ENCODE data around the gene HAUS1.
"Not testable (repeated sequence)": the region's sequence is repeated elsewhere in the genome, so short reads cannot be mapped to it uniquely, and the experiment has no call there.

The HAUS1 gene

DNA sequence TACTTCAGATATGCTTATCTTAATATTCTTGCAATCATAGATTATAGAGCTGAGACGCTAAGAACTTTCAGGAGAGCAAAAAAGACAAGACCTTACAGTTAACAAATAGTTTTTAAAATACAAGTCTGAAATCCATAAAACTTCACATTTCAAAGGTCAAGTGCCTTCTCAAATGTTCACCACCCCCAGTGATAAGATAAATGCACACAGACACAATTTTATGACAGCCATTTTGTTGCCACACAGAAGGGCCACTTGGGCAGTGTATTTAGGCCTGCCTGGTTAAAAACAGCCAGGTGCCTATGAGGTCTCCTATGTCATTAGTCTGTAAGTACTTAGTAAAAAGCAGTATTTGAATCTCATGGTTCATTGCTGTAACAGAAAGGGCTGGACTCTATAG lies 24.0 kb upstream of the HAUS1 start:
- no peak for DNase-seq (ENCODE audit: low read depth, low spot score)
- H3K4me3 ChIP-seq (ENCODE audit: low read length): no peak overlapping the region

DNA sequence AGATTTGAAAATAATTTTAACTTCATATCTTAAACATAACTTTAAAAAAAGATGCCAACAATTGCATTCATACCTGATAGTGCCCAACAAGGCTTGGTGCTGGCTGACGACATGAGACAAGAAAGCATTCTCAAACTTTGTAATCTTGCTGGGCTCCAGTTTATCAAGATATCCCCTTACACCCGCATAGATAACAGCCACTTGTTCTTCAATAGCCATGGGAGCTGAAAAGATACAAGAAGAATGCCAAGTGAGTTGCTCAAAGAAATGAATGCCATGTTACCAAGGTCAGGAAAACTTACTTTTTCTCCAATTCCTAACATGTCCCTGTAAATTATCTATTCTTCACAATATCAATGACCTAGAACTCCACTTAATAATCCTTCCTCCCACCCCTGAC lies 19.8 kb upstream of the HAUS1 start:
- H3K4me3 ChIP-seq (ENCODE audit: low read length): no peak overlapping the region
- DNase-seq (ENCODE audit: low read depth, low spot score): no peak

DNA sequence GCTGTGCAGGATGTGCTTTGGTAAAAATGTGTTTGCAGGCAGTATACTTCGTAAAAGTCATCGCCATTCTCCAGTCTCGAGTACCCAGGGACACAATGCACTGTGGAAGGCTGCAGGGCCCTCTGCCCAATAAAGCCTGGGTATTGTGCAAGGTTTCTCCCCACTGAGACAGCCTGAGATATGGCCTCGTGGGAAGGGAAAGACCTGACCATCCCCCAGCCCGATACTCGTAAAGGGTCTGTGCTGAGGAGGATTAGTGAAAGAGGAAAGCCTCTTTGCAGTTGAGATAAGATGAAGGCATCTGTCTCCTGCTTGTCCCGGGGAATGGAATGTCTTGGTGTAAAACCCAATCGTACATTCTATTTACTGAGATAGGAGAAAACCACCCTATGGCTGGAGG lies 15.7 kb upstream of the HAUS1 start:
- not testable (repeated sequence) for DNase-seq (ENCODE audit: low read depth, low spot score); H3K4me3 ChIP-seq (ENCODE audit: low read length)

DNA sequence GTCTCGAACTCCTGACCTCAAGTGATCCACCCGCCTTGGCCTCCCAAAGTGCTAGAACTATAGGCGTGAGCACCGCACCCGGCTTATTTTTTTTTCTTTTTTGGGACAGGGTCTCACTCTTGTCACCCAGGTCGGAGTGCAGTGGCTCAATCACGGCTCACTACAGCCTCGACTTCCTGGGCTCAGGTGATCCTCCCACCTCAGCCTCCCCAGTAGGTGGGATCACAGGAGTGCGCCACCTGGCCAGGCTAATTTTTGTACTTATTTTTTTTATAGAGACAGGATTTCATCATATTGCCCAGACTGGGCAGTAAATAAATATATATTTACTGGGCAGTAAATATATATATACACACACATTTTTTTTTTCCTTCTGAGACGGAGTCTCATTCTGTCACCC lies 8.7 kb upstream of the HAUS1 start:
- no peak overlapping the region for H3K4me3 ChIP-seq (ENCODE audit: low read length)
- no peak for DNase-seq (ENCODE audit: low read depth, low spot score)

DNA sequence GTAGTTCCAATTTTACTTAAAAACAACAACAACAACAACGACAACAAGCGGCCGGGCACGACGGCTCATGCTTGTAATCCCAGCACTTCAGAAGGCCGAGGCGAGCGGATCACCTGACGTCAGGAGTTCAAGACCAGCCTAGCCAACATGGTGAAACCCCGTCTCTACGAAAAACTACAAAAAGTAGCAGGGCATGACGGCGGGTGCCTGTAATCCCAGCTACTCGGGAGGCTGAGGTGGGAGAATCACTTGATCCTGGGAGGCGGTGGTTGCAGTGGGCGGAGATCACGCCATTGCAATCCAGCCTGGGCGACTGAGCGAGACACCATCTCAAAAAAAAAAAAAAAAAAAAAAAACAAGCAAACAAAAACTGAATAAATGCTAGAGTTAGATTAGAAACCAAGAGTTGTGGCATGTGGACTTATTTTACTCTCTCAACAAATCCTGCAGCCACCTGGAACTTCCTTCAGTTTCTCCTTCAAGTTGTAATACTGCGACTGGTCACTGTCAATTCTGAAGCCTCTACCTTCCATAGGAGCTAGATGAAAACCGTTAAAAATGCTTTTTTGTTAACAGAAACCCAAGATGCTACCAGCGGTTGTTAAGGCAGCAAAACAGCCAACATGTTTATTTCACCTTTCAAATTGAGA lies 7.4 kb upstream of the HAUS1 start:
- peak overlapping the region; percentile 92 for H3K4me3 ChIP-seq (ENCODE audit: low read length)
- DNase-seq (ENCODE audit: low read depth, low spot score): no peak

DNA sequence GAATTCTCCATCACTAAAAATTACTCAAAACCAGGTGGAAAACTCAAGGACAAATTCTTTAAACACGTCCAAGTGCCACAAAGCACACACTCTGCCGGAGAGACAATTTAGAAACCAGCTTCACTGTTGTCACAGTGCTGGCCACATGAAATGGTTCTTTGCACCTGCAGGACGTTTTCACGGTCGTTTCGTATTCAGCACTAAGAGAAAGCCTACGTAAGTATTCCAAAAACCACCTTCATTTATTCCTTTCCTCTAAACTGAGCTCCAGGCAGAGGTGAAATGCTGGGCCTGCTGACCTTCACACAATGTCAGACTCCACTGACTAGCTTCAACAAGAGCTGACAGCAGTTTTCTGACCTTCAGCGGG lies 6.8 kb upstream of the HAUS1 start:
- H3K4me3 ChIP-seq (ENCODE audit: low read length): peak overlapping the region; percentile 92
- DNase-seq (ENCODE audit: low read depth, low spot score): no peak

DNA sequence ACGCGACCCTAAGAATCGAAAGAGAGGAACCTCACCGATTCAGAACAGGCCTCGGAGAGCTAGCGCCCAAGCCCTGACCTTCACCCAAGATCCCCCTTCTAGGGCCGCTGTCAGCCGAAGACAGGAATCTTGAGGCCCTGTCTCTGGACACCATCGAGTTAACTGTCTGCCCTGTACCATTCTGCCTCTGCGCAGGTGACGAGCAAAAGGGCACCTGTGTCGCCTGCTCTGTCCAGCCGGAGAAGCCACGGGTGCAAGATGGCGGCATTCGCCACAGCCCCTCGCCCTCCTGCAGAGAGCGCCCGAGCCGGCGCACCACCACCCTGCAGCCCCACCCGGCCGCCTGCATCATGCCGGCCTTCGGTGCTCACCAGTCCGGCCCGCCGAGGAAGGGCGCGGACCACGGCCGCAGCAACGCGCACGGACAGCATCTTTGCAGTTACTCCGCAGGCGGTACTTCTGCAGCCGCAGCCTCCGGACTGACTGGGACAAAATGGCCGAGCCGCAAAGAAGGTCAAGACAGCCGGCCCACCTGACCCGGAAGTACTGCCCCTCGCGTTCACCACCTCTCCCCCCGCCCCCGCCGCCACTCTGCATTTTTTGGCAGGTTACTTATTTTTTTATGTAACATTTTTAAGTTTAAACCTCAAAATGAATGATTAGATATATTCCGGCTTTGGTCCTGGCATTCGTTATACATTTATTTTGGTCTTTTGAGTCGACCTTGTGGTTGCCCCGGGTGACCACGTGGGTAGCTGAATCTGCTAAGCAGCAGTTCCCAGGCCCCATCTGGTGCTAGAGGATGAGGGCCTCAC lies 6.2 kb upstream of the HAUS1 start, which contains the start of gene ATP5F1A:
Gene ATP5F1A, minus strand, starts transcription at position 496 of the 815 bp plus-strand sequence. Its CDS starts 65 bp downstream, at position 431.
- peak; percentile 72 for DNase-seq (ENCODE audit: low read depth, low spot score)

DNA sequence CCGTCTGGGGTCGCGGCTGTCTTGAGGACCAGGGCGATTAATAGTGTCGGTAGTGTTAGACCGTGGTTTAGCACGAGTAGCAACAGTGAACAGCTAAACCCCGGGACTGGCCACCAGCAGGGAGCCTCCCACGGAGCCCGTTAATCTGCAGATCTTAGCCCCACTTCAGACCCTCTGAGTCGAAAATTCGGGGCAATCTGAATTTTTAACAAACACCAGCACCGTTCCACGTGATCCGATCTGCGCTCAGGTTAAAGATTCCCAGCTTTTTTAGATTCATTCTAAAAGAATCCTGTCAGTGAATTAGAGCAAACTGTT lies 5.6 kb upstream of the HAUS1 start:
- H3K4me3 ChIP-seq (ENCODE audit: low read length): peak overlapping the region; percentile 92
- no peak for DNase-seq (ENCODE audit: low read depth, low spot score)

More for the DNA sequence above, 6.2 kb upstream of the HAUS1 start, which contains the start of gene ATP5F1A:
- peak within 1 kb of the TSS; percentile 92 for H3K4me3 ChIP-seq (ENCODE audit: low read length)

DNA sequence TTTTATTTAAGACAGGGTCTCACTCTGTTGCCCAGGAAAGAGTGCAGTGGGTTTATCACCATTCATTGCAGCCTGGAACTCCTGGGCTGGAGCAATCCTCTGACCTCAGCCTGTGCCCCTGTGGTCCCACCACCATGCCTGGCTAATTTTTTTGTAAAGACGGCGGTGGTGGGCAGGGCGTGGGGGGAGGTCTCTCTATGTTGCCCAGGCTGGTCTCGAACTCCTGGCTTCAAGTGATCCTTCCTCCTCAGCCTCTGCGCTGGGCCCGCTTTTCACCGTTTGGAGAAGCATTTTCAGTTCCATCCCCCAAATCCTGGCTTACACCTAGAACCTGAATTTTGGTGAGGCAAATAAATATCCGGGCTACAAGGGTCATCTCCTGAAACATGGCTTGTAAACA lies 4.7 kb upstream of the HAUS1 start:
- no peak for DNase-seq (ENCODE audit: low read depth, low spot score)

DNA sequence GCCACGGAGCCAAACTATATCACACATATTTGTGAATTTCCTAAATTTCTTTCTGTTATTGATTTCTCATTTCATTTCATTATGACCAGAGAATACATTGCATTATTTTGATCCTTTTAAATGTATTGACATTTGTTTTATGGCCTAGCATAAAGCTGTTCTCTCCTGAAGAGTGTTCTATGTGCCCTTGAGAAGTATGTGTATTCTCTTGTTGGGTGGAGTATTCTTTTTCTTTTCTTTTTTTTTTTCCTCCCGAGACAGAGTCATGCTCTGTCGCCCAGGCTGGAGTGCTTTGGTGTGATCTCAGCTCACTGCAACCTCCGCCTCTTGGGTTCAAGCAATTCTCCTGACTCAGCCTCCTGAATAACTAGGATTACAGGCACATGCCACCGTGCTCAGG lies 5.2 kb downstream of the HAUS1 start:
- no peak overlapping the region for H3K4me3 ChIP-seq (ENCODE audit: low read length)
- no peak for DNase-seq (ENCODE audit: low read depth, low spot score)

More for the DNA sequence above, 4.7 kb upstream of the HAUS1 start:
- no peak overlapping the region for H3K4me3 ChIP-seq (ENCODE audit: low read length)

DNA sequence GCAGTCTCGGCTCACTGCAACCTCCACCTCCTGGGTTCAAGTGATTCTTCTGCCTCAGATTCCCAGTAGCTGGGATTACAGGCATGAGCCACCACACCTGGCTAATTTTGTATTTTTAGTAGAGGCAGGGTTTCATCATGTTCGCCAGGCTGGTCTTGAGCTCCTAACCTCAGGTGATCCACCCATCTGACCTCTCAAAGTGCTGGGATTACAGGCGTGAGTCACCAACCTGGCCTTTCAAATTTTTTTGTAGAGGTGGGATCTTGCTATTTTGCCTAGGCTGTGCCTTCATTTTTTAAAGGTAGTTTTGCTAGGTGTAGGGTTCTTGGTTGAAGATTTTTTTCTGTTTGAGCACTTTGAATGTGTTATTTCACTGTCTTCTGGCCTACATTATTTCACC lies 6.2 kb downstream of the HAUS1 start:
- H3K4me3 ChIP-seq (ENCODE audit: low read length): no peak overlapping the region
- DNase-seq (ENCODE audit: low read depth, low spot score): no peak

DNA sequence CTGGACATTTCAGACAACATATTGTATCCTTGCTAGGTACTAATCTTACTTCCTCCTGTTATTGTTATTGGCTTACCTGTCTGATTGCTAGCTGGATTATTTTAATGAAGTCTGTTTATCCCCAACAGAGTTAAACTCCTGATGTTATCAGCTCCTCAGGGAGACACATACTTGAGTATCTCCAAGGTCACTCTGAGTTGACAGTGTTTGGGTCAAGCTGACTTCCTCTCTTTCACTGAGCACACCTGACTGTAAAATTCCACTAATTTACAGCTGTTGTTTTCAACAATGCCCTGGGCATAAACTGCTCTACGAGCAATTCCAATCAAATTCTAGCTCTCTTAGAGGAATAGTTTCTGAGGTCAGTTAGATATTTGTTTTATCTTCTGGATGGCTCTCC lies 9.6 kb downstream of the HAUS1 start:
- DNase-seq (ENCODE audit: low read depth, low spot score): no peak

DNA sequence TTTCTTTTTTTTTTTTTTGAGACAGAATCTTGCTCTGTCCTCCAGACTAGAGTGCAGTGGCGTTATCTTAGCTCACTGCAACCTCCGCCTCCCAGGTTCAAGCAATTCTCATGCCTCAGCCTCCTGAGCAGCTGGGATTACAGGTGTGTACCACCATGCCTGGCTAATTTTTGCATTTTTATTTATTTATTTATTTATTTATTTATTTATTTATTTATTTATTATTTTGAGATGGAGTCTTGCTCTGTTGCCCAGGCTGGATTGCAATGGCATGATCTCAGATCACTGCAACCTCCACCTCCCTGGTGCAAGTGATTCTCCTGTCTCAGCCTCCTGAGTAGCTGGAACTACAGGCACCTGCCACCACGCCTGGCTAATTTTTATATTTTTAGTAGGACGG lies 22.4 kb downstream of the HAUS1 start:
- H3K4me3 ChIP-seq (ENCODE audit: low read length); DNase-seq (ENCODE audit: low read depth, low spot score): not testable (repeated sequence)

More for the DNA sequence above, 9.6 kb downstream of the HAUS1 start:
- H3K4me3 ChIP-seq (ENCODE audit: low read length): no peak overlapping the region

DNA sequence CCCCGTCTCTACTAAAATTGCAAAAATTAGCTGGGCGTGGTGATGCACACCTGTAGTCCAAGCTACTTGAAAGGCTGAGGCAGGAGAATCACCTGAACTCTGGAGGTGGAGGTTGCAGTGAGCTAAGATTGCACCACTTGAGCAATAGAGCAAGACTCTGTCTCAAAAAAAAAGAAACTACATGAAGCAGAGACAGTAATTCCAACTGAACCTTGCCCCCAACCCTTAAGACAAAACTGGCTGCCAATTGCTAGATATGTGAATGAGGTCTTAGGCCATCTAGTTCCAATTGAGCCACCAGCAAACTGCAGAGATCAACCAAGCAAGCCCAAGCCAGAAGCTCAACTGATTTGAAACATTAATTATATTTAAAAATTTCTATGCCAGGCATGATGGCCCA lies 25.9 kb downstream of the HAUS1 start:
- no peak overlapping the region for H3K4me3 ChIP-seq (ENCODE audit: low read length)
- no peak for DNase-seq (ENCODE audit: low read depth, low spot score)

DNA sequence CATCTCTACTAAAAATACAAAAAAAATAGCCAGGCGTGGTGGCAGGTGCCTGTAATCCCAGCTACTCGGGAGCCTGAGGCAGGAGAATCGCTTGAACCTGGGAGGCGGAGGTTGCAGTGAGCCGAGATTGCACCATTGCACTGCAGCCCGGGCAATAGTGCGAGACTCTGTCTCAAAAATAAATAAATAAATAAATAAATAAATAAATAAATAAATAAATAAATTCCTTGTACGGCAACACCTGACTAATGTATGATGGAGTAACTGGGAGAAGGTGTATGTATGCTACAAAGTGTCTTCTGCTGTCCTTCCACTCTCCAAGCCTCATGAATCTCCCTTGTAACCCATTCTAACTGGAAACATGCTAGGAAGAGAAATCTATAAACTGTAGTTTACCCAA lies 26.4 kb downstream of the HAUS1 start:
- not testable (repeated sequence) for H3K4me3 ChIP-seq (ENCODE audit: low read length); DNase-seq (ENCODE audit: low read depth, low spot score)

DNA sequence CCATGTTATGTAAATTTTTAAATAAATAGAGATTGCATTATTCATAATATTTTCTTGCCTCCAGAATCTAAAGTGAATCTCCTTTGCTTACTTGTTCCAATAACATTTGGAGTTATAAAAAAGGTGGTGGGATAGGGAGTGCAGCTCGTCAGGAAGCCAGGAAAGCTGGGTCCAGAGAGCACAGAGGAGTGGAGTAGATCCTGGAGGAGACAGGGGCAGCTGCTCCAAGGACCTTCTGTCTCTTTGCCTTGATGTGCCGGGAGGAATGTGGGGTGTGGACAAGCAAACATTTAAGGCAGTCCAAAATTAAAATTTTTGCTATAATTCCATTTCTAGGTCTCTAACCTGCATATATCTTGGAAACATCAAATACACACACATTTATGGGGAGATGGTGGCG lies 29.3 kb downstream of the HAUS1 start:
- H3K4me3 ChIP-seq (ENCODE audit: low read length): no peak overlapping the region
- DNase-seq (ENCODE audit: low read depth, low spot score): no peak

DNA sequence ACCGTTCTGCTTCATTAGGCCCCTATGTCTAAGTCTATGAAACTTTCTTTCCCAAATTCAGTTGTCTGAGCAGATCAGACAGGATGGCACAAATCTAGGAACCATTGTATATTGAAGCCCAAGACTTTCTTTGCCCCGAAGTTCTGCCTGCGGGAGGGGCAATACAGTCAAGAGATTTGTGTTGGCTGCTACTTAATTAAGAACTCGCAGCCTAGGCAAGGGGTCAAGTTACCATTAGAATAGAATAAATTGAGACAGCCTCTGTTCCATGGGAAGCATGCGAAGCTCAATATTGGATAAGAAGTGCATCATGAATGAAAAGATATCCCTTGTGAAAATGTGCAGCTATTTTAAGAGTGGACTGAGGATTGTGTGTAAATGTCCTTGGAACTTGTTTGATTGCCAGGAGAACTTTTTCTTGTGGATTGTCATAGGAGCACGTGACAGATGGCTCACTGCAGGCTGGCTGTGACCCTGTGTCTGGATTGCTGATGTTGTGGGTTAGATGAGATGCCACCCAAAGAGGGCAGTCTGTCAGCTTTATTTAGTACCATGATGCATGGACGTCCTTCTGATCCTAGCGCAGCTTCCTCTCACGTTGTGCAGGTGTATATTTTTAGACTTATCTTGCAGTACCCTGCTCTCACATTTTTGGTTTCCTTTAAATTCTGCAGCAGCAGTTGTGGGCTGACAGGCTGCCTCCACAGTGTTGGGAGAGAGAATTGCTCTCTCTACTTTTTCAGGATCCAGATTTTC lies 30.9 kb downstream of the HAUS1 start:
- no peak overlapping the region for H3K4me3 ChIP-seq (ENCODE audit: low read length)
- DNase-seq (ENCODE audit: low read depth, low spot score): no peak

DNA sequence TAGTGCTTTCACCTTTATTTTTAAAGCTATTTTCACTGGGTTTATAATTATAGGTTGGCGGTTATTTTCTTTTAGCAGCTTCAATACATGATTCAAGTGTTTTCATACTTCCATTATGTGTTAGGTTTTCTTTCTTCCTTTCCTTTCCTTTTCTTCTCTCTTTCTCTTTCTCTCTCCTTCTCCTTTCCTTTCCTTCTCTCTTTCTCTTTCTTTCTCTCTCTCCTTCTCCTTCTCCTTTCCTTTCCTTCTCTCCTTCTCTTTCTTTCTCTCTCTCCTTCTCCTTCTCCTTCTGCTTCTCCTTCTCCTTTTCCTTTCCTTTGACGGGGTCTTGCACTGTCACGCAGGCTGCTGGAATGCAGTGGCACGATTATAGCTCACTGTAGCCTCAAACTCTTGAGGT lies 36.0 kb downstream of the HAUS1 start:
- DNase-seq (ENCODE audit: low read depth, low spot score): no peak
- no peak overlapping the region for H3K4me3 ChIP-seq (ENCODE audit: low read length)

DNA sequence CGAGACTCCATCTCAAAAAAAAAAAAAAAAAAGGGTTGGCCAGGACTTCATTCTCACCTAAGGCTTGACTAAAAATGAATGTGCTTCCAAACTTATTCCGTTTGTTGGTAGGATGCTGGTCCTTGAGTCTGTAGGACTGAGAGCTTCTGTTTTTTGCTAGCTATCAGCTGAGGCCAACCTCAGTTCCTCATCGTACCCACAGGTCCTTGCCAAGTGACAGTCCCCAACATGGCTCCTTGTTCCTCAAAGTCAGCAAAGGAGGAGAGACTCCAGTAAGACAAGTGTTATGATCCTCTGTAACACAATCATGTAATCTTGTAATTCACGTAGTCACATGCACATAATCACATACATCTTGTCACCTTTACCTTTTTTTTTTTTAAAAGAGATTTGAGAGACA lies 37.0 kb downstream of the HAUS1 start:
- H3K4me3 ChIP-seq (ENCODE audit: low read length): no peak overlapping the region
- no peak for DNase-seq (ENCODE audit: low read depth, low spot score)

DNA sequence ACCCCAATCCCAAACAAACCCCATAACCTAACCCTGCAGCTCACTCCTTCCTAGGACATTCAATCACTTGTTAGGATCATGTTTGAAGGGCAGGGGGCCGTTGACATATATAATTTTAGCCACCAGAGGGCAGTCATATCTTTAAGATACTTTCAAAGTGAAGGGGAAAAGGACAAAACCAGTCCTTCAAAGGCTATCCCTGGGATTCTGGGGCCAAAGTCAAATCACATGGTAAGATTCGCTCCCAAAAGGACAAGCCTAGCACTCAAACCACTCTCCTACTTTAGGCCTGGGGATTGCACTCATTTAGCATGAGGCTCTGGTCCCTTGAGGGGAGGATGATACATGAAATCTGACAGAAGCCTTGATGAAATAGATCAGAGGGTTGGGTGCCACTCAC lies 44.6 kb downstream of the HAUS1 start:
- DNase-seq (ENCODE audit: low read depth, low spot score): peak; percentile 47
- no peak overlapping the region for H3K4me3 ChIP-seq (ENCODE audit: low read length)

Measured in Jurkat, Clone E6-1 (cell line).